Natural killer cell (primary cell): ENCODE results near the gene ADAM33. TPM values are rescaled to one million over a fixed set of nuclear protein-coding genes. Genes with fewer than 3 reads are reported as not detected.

Source experiments
- ATAC-seq, 3 donors: fragments of 150-1000 bp in 2 of 3; fragments of 200-7000 bp in 1 of 3; cut with Tn5 transposase; 1 replicate in 1 of 3; 2 replicates in 2 of 3; pipeline ENCODE4 v1.10.0; 2021; ENCODE audit warnings: mild to moderate bottlenecking in 2 of 3, moderate library complexity in 2 of 3
- DNase-seq, 2 donors: peaks; one replicate each; pipeline versions ENCODE4 v3.0.0 to v3.0.0-alpha.2; 2013 to 2021; ENCODE audit warnings: mixed read lengths in 1 of 2
- H3K27ac ChIP-seq: one replicate; pipeline ENCODE4 v1.5.1; 2013; ENCODE audit warnings: mild to moderate bottlenecking, low read length
- H3K27me3 ChIP-seq: one replicate; pipeline ENCODE4 v1.6.1; 2013; ENCODE audit warnings: low read length; ENCODE audit not compliant: control insufficient read depth, insufficient read depth
- H3K36me3 ChIP-seq: one replicate; pipeline ENCODE4 v1.6.1; 2013; ENCODE audit warnings: low read length; ENCODE audit not compliant: control insufficient read depth, insufficient read depth
- H3K4me1 ChIP-seq: one replicate; pipeline ENCODE4 v1.6.1; 2013; ENCODE audit warnings: low read length; ENCODE audit not compliant: control insufficient read depth, insufficient read depth
- H3K4me3 ChIP-seq: one replicate; pipeline ENCODE4 v1.5.1; 2013; ENCODE audit warnings: low read length
- H3K9me3 ChIP-seq: one replicate; pipeline ENCODE4 v1.6.1; 2013; ENCODE audit warnings: low read length; ENCODE audit not compliant: control insufficient read depth, insufficient read depth
- H3K27ac Mint-ChIP-seq, 2 donors: one replicate each; pipeline ENCODE4 v1.8.0; 2022; ENCODE audit warnings: mild to moderate bottlenecking in 2 of 2, mixed read lengths in 2 of 2, moderate library complexity in 1 of 2
- H3K27me3 Mint-ChIP-seq, 2 donors: one replicate each; pipeline ENCODE4 v1.8.0; 2022; ENCODE audit warnings: low read depth in 2 of 2, mixed read lengths in 2 of 2
- H3K36me3 Mint-ChIP-seq: one replicate; pipeline ENCODE4 v1.8.0; 2022; ENCODE audit warnings: mixed read lengths
- H3K4me1 Mint-ChIP-seq, 2 donors: one replicate each; pipeline ENCODE4 v1.8.0; 2022; ENCODE audit warnings: mixed read lengths in 2 of 2
- H3K4me3 Mint-ChIP-seq: one replicate; pipeline ENCODE4 v1.8.0; 2022; ENCODE audit warnings: mild to moderate bottlenecking, moderate library complexity, mixed read lengths
- H3K9me3 Mint-ChIP-seq, 2 donors: one replicate each; pipeline ENCODE4 v1.8.0; 2022; ENCODE audit warnings: mixed read lengths in 2 of 2
- WGBS: methylation state at CpG from one replicate; pipeline ENCODE4 v1.1.7; 2013; ENCODE audit warnings: missing lambda C conversion rate; ENCODE audit not compliant: insufficient coverage; 5-methylcytosine and 5-hydroxymethylcytosine counted together
- intact Hi-C: fragments of 100-400 bp; cut with micrococcal nuclease; formaldehyde crosslinking; loops from one replicate; pipeline ENCODE4 v1.14.2; 2022
- total RNA-seq, 4 donors: library from RNA; stranded (reverse); fragments of 120-200 nt in 1 of 4; gene quantifications; one replicate each; pipeline versions ENCODE4 v1.2.3 to v1.2.4, GENCODE V29; 2013 to 2022
- TF ChIP-seq, protein P1 (sequence below): fragments of 200-600 bp; IDR thresholded peaks from one replicate; pipeline ENCODE4 v1.8.0; 2022; ENCODE audit warnings: antibody characterized with exemption

ADAM33 gene
- total RNA-seq, 3 donors from 2014 or later (not counting 1 experiment from before 2014, with no cell fraction given), result not detected

DNA sequence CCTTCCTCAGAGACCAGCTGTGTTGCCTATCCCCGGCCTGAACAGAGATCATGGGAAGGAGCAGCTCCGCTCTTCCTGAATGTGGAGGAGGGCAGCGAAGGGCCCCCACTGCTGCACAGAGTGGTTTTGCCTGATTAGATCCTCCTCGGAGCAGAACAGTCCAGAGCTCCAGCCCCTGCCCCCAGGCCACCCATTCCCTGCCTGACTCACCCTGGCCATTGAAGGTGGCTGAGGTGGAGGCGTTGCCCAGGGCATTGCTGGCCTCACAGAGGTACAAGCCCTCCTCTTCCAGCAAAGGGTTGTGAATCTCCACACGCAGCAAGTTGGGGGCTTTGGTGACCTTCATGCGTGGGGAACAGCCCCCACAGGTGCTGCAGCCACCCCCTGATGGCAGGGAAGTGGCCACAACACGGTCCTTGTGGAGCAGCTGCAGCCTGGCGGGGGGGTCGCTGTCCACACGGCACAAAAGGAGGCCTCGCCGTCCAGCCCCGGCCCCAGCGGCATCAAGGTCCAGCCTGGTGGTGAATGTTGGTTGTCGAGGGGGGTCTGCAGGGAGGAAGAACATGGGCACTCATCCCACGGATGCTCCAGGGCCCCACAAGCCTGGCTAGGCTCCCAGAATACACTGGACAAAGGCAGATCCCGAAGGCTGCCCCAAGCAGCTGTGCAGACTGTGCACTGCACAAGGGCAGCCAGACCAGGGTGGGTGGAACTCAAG, 15.9 kb upstream of the ADAM33 start:
- no peak overlapping the region for H3K4me3 Mint-ChIP-seq
- Histone ChIP-seq H3K27me3 (no peaks in the 10 kb centered on the region), H3K27ac (no peak overlapping the region)

DNA sequence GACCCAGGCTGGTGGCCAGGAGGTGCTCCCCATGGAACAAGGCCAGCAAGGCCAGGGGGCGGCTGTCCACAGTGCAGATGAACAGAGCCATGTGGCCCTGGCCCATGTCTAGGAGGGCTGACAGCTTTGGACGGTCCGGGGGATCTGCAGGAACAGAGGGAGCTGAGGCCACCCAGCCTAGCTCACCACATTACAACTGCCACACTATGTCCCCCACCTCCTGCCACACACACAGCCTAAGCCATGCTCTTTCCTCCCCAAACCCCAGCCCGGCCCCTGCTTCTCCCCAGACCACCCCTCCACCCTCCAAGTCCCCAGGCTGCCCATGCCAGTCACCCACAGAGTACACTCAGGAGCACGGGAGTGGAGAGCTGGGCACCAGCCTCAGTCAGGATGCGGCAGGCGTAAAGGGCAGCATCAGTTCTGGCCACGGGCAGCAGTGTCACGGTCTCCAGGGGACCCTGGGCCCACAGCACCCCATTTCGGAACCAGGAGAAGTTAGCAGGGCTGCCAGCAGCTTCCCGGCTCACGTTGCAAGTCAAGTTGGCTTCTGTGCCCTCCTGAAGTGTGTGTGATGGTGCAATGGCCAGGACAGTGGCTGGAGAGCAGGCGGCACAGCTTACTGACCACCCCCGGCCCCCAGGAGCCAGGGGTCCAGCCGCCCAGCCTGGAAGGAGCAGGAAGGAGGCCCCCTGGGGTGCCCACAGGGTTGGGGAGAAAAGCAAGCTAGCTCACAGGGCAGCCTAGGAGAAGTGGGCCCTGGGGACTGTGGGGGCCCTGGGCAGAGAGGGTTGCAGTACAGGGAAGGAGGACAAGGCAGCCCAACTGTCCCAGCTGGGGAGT, 15.2 kb upstream of the ADAM33 start:
- no peak overlapping the region for H3K27ac Mint-ChIP-seq

More for the DNA sequence above, 15.9 kb upstream of the ADAM33 start:
- WGBS, result 84% methylated on average over 18 of the region's 18 CpGs
- Histone ChIP-seq H3K9me3 (peaks cover 7% of the 10 kb centered on the region), H3K4me1 (no peaks in the 10 kb centered on the region), H3K36me3 (no peaks in the 10 kb centered on the region), H3K4me3 (no peak overlapping the region)
- no peaks in the 10 kb centered on the region for H3K36me3 Mint-ChIP-seq
- no peaks in the 10 kb centered on the region for H3K4me1 Mint-ChIP-seq
- no peak for DNase-seq
- H3K9me3 Mint-ChIP-seq, result no peaks in the 10 kb centered on the region
- ATAC-seq, result no peak
- H3K27me3 Mint-ChIP-seq, result no peaks in the 10 kb centered on the region
- intact Hi-C loops, result no loop called here
- no peak overlapping the region for H3K27ac Mint-ChIP-seq
- TF ChIP-seq, protein P1, sequence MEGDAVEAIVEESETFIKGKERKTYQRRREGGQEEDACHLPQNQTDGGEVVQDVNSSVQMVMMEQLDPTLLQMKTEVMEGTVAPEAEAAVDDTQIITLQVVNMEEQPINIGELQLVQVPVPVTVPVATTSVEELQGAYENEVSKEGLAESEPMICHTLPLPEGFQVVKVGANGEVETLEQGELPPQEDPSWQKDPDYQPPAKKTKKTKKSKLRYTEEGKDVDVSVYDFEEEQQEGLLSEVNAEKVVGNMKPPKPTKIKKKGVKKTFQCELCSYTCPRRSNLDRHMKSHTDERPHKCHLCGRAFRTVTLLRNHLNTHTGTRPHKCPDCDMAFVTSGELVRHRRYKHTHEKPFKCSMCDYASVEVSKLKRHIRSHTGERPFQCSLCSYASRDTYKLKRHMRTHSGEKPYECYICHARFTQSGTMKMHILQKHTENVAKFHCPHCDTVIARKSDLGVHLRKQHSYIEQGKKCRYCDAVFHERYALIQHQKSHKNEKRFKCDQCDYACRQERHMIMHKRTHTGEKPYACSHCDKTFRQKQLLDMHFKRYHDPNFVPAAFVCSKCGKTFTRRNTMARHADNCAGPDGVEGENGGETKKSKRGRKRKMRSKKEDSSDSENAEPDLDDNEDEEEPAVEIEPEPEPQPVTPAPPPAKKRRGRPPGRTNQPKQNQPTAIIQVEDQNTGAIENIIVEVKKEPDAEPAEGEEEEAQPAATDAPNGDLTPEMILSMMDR, result no peak

DNA sequence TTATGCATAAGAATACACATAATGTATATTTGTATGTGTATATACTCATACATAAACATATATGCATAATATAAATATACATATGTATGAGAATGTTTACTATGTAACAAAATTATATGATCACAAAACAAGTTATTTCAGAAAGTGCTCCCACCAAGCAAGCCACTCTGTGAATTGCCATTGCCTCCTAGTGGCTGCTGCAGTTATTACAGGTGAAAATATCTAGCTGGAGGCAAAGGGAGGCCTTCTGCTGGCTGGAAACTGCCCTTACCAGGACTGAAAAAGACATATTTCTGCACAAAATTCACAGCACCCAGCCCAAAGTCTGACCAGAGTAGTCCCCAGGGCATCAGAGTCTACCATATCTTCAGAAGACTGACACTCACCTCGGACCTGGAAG, 14.4 kb upstream of the ADAM33 start:
- intact Hi-C loops, result no loop called here
- Histone ChIP-seq H3K9me3 (peaks cover 7% of the 10 kb centered on the region), H3K36me3 (no peaks in the 10 kb centered on the region), H3K4me1 (no peaks in the 10 kb centered on the region), H3K4me3 (no peak overlapping the region), H3K27me3 (no peaks in the 10 kb centered on the region), H3K27ac (no peak overlapping the region)
- Mint-ChIP-seq H3K27ac (no peak overlapping the region), H3K4me3 (no peak overlapping the region), H3K27me3 (no peaks in the 10 kb centered on the region), H3K4me1 (no peaks in the 10 kb centered on the region), H3K36me3 (no peaks in the 10 kb centered on the region), H3K9me3 (no peaks in the 10 kb centered on the region)
- no peak for ATAC-seq
- DNase-seq, result no peak
- 85% methylated on average over 1 of the region's 1 CpG for WGBS
- TF ChIP-seq, protein P1, result no peak

More for the DNA sequence above, 15.2 kb upstream of the ADAM33 start:
- intact Hi-C loops, result no loop called here
- H3K36me3 Mint-ChIP-seq, result no peaks in the 10 kb centered on the region
- no peaks in the 10 kb centered on the region for H3K9me3 Mint-ChIP-seq
- H3K4me3 ChIP-seq, result no peak overlapping the region
- TF ChIP-seq, protein P1, result no peak
- H3K4me1 Mint-ChIP-seq, result no peaks in the 10 kb centered on the region
- peaks cover 7% of the 10 kb centered on the region for H3K9me3 ChIP-seq
- H3K36me3 ChIP-seq, result no peaks in the 10 kb centered on the region
- H3K27ac ChIP-seq, result no peak overlapping the region
- WGBS, result 88% methylated on average over 15 of the region's 15 CpGs
- DNase-seq (no peak), ATAC-seq (no peak)
- H3K27me3 ChIP-seq, result no peaks in the 10 kb centered on the region
- H3K4me3 Mint-ChIP-seq, result no peak overlapping the region
- no peaks in the 10 kb centered on the region for H3K27me3 Mint-ChIP-seq
- H3K4me1 ChIP-seq, result no peaks in the 10 kb centered on the region
